GM12801 (cell line): ENCODE data around the gene TMEM26.

ENCODE experiments used
- CTCF ChIP-seq: IDR thresholded peaks from one replicate; pipeline ENCODE4 v1.5.1; 2011; ENCODE audit warnings: control low read depth; ENCODE audit not compliant: insufficient read length; ENCODE audit errors: extremely low read depth

The TMEM26 gene

DNA sequence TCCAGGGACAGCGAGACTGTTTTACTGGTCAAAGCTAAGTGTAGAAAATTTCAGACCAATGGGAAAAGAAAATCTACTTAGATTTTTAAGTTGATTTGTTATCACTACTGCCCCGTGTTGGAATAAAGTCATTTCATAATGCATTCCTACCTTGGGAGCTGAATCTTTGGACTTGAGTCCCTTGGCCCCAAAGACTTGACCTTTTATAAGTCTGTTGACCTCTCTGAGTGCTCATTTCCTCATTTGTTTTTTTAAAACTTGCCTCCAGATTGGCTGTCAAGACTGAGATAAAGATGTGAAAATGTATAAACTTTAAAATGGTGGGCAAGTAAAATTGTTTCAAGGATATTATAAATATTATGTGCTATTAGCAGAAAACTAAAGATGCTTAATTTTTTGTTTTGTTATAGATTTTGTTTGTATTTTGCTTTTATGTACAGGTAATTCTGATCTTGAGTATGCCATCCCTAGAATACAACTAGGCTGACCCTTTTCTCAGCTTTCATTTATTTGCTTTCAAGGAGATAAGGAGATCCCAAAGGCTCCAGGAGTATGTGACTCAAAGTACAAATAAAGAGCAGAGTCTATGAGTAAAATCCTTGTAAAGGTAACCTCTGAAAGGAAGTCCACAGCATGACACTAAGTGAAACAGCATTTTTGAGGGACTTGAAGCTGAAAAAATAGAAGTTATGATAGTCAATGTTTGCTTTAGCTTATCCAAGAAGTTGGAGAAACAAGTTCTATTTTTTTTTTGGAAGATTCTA, 54.6 kb downstream of the TMEM26 start:
- no peak for TF ChIP-seq CTCF

GRCh38 chr10:61397175-61397986, 55.8 kb downstream of the TMEM26 start:
- TF ChIP-seq CTCF, result no peak

GRCh38 chr10:61391281-61391680, 61.9 kb downstream of the TMEM26 start:
- TF ChIP-seq CTCF, result no peak

- no peak for TF ChIP-seq CTCF
Observed at GRCh38 chr10:61390851-61391250, 62.3 kb downstream of the TMEM26 start.

DNA sequence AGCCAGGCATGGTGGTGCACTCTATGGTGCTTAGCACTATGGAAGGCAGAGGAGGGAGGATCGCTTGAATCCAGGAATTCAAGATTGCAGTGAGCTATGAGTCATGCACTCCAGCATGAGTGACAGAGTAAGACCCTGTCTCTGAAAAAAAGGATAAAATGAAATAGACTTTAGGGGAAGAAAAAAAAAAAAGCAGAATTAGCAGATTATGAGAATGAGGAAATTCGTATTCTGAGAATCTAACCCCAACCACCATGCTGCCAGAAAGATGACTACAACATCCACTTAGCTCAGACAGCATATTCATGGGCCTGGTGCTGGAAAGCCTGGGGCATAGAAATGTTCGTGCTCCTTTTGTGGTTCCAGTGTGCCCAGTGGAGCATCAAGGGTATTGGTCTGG, 63.3 kb downstream of the TMEM26 start:
- no peak for TF ChIP-seq CTCF

DNA sequence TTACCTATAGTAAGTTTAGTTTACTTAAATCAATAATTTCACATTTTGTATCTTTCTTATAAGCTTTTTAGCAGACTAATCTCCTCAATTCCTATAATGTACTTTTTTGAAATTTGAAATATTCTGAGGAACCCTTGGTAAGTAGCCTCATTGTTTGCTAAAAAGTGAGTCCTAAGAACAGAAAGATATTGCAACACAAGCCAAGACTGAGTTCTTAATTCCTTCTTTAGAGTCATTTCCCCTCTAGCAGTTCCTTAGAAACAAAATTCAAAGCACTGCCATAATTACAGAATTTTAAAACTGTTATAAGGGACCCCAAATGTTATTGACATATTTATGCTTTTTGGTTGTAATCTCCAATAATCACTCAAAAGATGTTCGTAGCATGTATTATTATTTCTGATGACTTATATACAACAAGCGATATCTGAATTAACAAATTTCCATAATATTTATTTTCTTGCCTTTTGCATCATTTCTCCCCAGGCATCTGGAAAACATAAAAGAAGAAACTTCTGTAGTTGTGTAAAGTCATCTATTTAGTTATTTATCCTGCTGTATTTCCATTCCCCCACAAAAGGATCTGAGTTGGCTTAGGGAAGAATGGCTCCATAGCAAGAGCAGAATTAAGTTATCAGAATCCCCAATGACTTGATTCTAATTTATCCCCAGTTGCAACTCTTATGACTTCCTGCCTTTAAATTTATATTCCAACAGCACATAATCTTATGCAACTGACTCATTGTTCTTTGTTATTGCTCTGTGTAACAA, 67.8 kb downstream of the TMEM26 start:
- no peak for TF ChIP-seq CTCF

DNA sequence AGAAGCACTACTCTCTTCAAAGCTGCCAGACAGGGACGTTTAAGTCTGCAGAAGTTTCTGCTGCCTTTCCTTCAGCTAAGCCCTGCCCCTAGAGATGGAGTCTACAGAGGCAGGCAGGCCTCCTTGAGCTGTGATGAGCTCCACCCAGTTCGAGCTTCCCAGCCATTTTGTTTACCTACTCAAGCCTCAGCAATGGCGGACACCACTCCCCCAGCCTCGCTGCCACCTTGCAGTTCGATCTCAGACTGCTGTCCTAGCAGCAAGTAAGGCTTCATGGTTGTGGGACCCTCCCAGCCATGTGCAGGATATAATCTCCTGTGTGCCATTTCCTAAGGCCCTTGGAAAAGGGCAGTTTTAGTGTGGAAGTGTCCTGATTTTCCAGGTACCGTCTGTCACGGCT, 74.3 kb downstream of the TMEM26 start:
- no peak for TF ChIP-seq CTCF
